Ovary (tissue), 9 donors: ENCODE measurements around the gene CSNK1A1. TPM values are rescaled to one million over a fixed set of nuclear protein-coding genes. Genes with fewer than 3 reads are reported as not detected.
A peak's percentile ranks its signal among the peaks of the same experiment; 100 is the strongest.

ENCODE experiments used
- DNase-seq, 5 donors: peaks; one replicate each; pipeline ENCODE4 v3.0.0-alpha.2; 2019 to 2020
- H3K27ac ChIP-seq, 2 donors: fragments of 200-600 bp; one replicate each; pipeline versions ENCODE4 v1.5.1 to v1.8.0; 2019 to 2022
- H3K27me3 ChIP-seq: fragments of 200-600 bp; one replicate; pipeline ENCODE4 v1.8.0; 2022
- H3K36me3 ChIP-seq: fragments of 200-600 bp; sonication (generic); one replicate; pipeline ENCODE4 v1.5.1; 2019
- H3K4me1 ChIP-seq: one replicate; pipeline ENCODE4 v1.8.1; 2013; ENCODE audit warnings: mild to moderate bottlenecking, moderate library complexity; ENCODE audit not compliant: insufficient read depth
- H3K4me3 ChIP-seq: fragments of 200-600 bp; sonication (generic); one replicate; pipeline ENCODE4 v1.5.1; 2017
- H3K9me3 ChIP-seq, 2 donors: fragments of 200-600 bp in 1 of 2; sonication (generic) in 1 of 2; one replicate each; pipeline versions ENCODE4 v1.5.1 to v1.8.1; 2013 to 2019; ENCODE audit warnings: mild to moderate bottlenecking in 1 of 2, moderate library complexity in 1 of 2
- EP300 ChIP-seq: sonication (generic); formaldehyde crosslinking; IDR thresholded peaks from one replicate; pipeline ENCODE4 v1.6.1; 2017; ENCODE audit warnings: antibody characterized with exemption
- POLR2A ChIP-seq: fragments of 450-650 bp; IDR thresholded peaks from one replicate; pipeline ENCODE4 v1.6.1; 2017; ENCODE audit warnings: antibody characterized with exemption, mild to moderate bottlenecking, moderate library complexity
- WGBS, 3 donors: extraction: QIAGEN DNeasy Blood & Tissue Kit in 1 of 3; methylation state at CpG; one replicate each; pipeline versions ENCODE4 v1.1.5 to v1.1.7; 2013 to 2017; 5-methylcytosine and 5-hydroxymethylcytosine counted together
- intact Hi-C, 4 donors: fragments of 100-400 bp; cut with DNase I; formaldehyde crosslinking; loops; one replicate each; pipeline versions ENCODE4 v1.11.0 to v1.15.1; 2022 to 2023
- polyA plus RNA-seq, 2 donors: library from polyadenylated mRNA; stranded (reverse); fragments of 200-250 nt in 1 of 2; fragments of 350-450 nt in 1 of 2; fragmentation: Illumina TruSeq in 1 of 2; extraction: RNeasy Lipid Tissue Mini Kit (QIAGEN cat#74804) in 1 of 2; gene quantifications; one replicate each; pipeline ENCODE4 v1.2.3, GENCODE V29; 2013 to 2014
- total RNA-seq, 7 donors: library from RNA; depleted of rRNA in 2 of 7; stranded (reverse); fragments of >200 nt in 2 of 7; fragmentation: NEBNext Ultra II Directional in 3 of 7; extraction: Animal tissue kit (Norgen Biotek cat#: 25700) in 3 of 7; gene quantifications; one replicate each; pipeline versions ENCODE4 v1.1.0 to v1.2.4, GENCODE V29; 2016 to 2023
- TF ChIP-seq, protein P1 (sequence below), 3 donors: fragments of 450-650 bp in 2 of 3; fragments of 200-600 bp in 1 of 3; IDR thresholded peaks; one replicate each; pipeline versions ENCODE4 v1.5.1 to v1.8.0; 2016 to 2022; ENCODE audit warnings: antibody characterized with exemption in 3 of 3, mild to moderate bottlenecking in 1 of 3
- donor health status: DM: no; HTN: no; CAD: no; lungs with moderate emphysema.
- donor health status: DM: no; HTN: no; CAD: no.
- donor health status: Bipolar disorder and iron deficiency.
- donor health status: DM: yes; HTN: yes; CAD: no.
- donor health status: DM: no; HTN: no; CAD: no.
- donor health status: DM: yes; HTN: yes; CAD: no.

Gene CSNK1A1
- total and polyA plus RNA-seq, 9 donors: 64.1 to 233 (median 158) TPM

DNA sequence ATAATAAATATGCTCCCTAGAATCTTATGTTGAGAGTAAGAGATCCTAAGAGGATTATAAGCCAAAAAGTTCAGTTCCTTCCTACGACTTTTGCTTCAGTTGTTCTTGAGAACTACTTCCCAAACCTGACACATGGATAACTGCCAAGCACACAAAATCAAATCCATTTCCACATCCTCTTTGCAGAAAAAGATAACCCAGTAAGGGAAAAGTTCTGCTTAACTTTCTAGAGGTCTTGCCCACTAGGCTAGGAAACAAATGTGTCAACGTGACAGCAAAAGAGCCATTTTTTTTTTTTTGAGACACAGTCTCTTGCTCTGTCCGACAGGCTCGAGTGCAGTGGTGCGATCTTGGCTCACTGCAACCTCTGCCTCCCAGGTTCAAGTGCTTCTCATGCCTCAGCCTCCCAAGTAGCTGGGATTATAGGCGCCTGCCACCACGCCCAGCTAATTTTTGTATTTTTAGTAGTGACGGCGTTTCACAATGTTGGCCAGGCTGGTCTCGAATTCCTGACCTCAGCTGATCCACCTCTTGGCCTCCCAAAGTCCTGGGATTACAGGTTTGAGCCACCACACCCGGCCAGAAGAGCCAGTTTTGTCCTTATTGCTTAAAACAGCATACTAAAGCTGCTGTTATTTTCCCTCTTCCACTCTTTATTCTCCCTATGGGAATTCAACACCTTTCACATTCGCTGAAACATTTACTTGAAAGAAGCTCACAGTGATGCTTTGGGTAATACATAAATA is 24.2 kb downstream of the CSNK1A1 start:
- H3K27ac ChIP-seq: peak overlapping the region in 1 of 2 donors; percentile 22
- intact Hi-C loops: no loop called here
- DNase-seq: no peak

DNA sequence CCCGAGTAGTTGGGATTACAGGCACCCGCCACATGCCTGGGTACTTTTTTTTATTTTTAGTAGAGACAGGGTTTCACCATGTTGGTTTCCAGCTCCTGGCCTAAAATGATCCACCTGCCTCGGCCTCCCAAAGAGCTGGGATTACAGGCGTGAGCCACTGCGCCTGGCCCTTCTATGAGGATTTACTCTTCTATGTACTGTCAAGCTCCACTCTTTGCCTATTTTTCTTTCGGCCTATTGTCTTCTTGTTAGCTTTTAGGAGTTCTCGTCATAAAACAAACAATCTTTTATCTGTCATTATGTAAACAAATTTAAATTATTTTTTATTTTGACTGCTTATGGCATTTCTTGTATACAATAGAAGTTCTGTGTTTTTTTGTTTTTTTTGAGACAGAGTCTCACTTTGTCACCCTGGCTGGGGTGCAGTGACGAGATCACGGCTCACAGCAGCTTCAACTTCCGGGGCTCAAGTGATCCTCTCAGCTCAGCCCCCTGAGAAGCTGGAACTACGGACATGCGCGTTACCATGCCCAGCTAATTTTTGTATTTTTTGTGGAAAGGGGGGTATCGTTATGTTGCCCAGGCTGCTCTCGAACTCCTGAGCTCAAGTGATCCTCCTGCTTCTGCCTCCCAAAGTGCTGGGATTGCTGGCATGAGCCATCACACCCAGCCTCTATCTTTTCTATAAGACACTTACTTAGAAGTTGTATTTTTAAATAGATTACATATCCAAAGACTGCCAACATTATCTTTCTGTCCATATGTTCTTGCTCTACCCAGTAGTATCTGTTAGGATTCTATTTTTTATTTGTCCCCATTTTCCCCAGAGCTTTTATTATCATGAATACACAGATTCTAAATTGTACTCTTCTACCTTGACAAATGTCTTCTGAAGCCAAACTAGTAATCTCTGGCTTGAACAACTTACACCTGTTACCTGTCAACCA is 29.2 kb downstream of the CSNK1A1 start:
- Histone ChIP-seq H3K4me1 (peaks cover 15% of the 10 kb centered on the region), H3K4me3 (no peak overlapping the region), H3K27me3 (no peaks in the 10 kb centered on the region), H3K36me3 (no peaks in the 10 kb centered on the region), H3K9me3 (no peaks in the 10 kb centered on the region), H3K27ac (no peak overlapping the region)
- WGBS, 3 donors: 86 to 91% (median 89%) methylated on average over 15 of the region's 15 CpGs
- intact Hi-C loops: no loop called here
- no peak for DNase-seq
- TF ChIP-seq, protein P1, sequence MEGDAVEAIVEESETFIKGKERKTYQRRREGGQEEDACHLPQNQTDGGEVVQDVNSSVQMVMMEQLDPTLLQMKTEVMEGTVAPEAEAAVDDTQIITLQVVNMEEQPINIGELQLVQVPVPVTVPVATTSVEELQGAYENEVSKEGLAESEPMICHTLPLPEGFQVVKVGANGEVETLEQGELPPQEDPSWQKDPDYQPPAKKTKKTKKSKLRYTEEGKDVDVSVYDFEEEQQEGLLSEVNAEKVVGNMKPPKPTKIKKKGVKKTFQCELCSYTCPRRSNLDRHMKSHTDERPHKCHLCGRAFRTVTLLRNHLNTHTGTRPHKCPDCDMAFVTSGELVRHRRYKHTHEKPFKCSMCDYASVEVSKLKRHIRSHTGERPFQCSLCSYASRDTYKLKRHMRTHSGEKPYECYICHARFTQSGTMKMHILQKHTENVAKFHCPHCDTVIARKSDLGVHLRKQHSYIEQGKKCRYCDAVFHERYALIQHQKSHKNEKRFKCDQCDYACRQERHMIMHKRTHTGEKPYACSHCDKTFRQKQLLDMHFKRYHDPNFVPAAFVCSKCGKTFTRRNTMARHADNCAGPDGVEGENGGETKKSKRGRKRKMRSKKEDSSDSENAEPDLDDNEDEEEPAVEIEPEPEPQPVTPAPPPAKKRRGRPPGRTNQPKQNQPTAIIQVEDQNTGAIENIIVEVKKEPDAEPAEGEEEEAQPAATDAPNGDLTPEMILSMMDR (IDR thresholded peaks at IDR 0.05): no peak
- TF ChIP-seq EP300 (no peak), POLR2A (no peak)

More for the DNA sequence above, 24.2 kb downstream of the CSNK1A1 start:
- WGBS, 3 donors: 51 to 55% (median 54%) methylated on average over 12 of the region's 12 CpGs
- no peaks in the 10 kb centered on the region for H3K9me3 ChIP-seq
- H3K36me3 ChIP-seq: no peaks in the 10 kb centered on the region
- no peaks in the 10 kb centered on the region for H3K27me3 ChIP-seq
- TF ChIP-seq EP300 (no peak), POLR2A (no peak)
- TF ChIP-seq, protein P1 (IDR thresholded peaks at IDR 0.05): no peak
- H3K4me1 ChIP-seq: peaks cover 16% of the 10 kb centered on the region
- H3K4me3 ChIP-seq: no peak overlapping the region

DNA sequence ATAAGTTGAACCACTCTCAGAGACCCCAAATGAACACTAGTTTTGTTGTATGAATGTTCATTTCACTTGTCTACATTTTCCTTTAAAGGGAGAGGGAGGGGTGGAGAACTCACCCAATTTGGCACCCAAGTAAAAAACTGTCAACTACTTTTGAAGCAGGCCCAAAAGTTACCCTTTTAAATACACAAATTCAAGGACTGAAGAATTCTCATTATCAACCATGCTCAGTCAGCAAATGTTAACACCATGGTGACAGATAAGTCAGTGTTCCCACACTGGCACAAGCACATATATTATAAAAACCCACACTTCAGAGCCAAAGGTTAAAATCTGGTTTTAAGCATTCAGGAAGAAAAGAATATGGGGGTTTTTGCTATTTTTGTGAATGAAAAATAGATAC is 31.6 kb downstream of the CSNK1A1 start:
- intact Hi-C loops: no loop called here
- TF ChIP-seq, protein P1 (IDR thresholded peaks at IDR 0.05): no peak
- no peak for TF ChIP-seq POLR2A
- Histone ChIP-seq H3K36me3 (no peaks in the 10 kb centered on the region), H3K27ac (no peak overlapping the region), H3K9me3 (no peaks in the 10 kb centered on the region), H3K4me3 (no peak overlapping the region), H3K27me3 (no peaks in the 10 kb centered on the region), H3K4me1 (peaks cover 11% of the 10 kb centered on the region)
- no peak for DNase-seq

DNA sequence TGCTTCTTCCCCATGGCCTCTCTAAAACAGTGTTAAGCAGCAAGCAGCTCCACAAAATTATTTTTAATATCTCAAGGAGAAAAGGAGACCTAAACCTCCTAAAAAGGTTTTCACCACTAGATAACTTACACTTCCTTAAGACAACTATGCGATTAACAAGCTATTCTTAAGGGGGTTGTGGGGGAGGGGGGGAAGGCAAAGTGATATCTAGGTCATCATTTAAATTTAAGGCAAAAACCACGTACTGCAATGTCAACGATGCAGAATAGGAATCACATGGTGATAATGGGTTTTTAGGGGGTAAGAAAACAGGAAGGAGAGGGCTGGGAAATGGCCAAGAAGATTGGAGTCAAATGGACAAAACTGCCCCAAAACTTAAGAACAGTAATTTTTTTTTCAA is 32.6 kb downstream of the CSNK1A1 start:
- Histone ChIP-seq H3K9me3 (no peaks in the 10 kb centered on the region), H3K4me3 (no peak overlapping the region), H3K27ac (no peak overlapping the region), H3K4me1 (peaks cover 12% of the 10 kb centered on the region), H3K36me3 (no peaks in the 10 kb centered on the region), H3K27me3 (no peaks in the 10 kb centered on the region)
- 3 to 11% (median 10%) methylated on average over 3 of the region's 3 CpGs for WGBS, 3 donors
- TF ChIP-seq POLR2A (no peak), EP300 (no peak)
- TF ChIP-seq, protein P1 (IDR thresholded peaks at IDR 0.05): no peak
- no peak for DNase-seq
- intact Hi-C loops: no loop called here
